Effector memory CD4-positive, alpha-beta T cell (primary cell): ENCODE measurements around the gene PAFAH1B2.
"Not testable (repeated sequence)": the region's sequence is repeated elsewhere in the genome, so short reads cannot be mapped to it uniquely, and the experiment has no call there.

Source experiments
- DNase-seq, 3 donors: peaks; one replicate each; pipeline ENCODE4 v3.0.0-alpha.2; 2020
- H3K27ac ChIP-seq: 2 replicates; pipeline ENCODE4 v1.7.0; 2013; ENCODE audit warnings: mild to moderate bottlenecking, low read length, moderate library complexity; ENCODE audit not compliant: insufficient read depth, poor library complexity, severe bottlenecking
- H3K27me3 ChIP-seq: replicated peaks from 2 replicates; pipeline ENCODE4 v1.7.0; 2013; ENCODE audit warnings: mild to moderate bottlenecking, low read length; ENCODE audit not compliant: insufficient read depth, control insufficient read depth, poor library complexity, severe bottlenecking
- H3K36me3 ChIP-seq: 2 replicates; pipeline ENCODE4 v1.7.0; 2013; ENCODE audit warnings: mild to moderate bottlenecking, low read length, moderate library complexity; ENCODE audit not compliant: control insufficient read depth, insufficient read depth
- H3K4me1 ChIP-seq: 2 replicates; pipeline ENCODE4 v1.7.0; 2013; ENCODE audit warnings: low read length, mild to moderate bottlenecking; ENCODE audit not compliant: control insufficient read depth, insufficient read depth, poor library complexity, severe bottlenecking
- H3K4me3 ChIP-seq: 2 replicates; pipeline ENCODE4 v1.7.0; 2013; ENCODE audit warnings: low read length, low read depth, mild to moderate bottlenecking; ENCODE audit not compliant: insufficient read depth, poor library complexity, severe bottlenecking
- H3K9me3 ChIP-seq: 2 replicates; pipeline ENCODE4 v1.7.0; 2013; ENCODE audit warnings: mild to moderate bottlenecking, low read length, moderate library complexity; ENCODE audit not compliant: control insufficient read depth

PAFAH1B2 gene

DNA sequence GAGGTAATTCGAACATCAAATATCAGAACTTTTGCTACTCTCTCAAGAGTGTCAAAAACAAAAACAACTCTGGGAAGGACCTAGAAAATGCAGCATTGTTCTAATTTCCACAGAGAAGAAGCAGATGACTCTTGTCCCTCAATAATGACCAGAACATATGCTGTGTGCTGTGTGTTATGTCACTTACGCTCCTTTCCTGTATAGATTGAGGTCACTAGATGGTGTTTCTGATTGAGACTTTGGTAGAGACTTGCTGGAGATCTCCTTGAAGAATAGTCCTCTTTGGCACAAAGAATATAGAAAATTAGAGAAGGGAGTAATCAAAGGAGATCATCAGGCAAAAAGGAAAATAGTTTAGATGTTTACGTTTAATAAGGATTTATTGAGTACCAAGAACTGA is 43.5 kb upstream of the PAFAH1B2 start:
- no peak for DNase-seq
- peaks cover 21% of the 10 kb centered on the region for H3K4me1 ChIP-seq

DNA sequence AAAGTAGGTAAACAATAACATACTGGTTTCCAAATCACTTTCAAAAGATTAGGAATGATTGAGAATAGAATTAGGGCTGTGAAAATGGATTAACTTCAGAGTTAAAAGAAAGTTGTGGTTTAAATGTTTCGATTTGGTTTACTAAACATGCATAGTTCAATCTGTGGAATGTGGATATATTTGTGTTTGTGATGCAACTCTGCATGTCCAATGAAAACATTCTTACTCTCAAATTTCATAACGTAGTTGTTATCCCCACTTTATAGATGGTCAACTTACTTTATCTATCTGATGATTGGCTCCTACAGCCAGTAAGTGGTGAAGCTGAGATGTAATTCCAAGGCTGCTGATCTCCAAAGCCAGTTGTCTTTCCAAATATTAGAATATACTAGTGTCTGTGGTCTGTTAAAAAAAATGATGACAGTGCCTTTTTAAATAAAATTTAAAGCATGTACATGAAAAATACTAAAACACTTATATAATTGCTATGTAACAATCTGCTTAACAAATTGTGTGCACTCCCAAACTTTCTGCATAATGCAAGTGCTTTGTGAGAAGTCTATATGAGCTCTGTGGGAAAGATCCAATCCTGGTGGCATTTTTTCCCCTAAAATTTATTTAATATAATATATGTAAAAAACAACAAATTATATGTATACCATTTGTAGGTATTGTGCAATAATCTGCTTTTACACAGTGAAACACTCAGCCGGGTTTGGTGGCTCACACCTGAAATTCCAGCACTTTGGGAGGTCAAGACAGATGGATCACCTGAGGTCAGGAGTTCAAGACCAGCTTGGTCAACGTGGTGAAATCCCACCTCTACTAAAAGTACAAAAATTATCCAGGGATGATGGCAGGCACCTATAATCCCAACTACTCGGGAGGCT is 36.1 kb upstream of the PAFAH1B2 start:
- no peaks in the 10 kb centered on the region for H3K27me3 ChIP-seq
- H3K4me1 ChIP-seq = no peaks in the 10 kb centered on the region
- DNase-seq = no peak
- no peaks in the 10 kb centered on the region for H3K9me3 ChIP-seq
- H3K27ac ChIP-seq = no peak overlapping the region
- no peak overlapping the region for H3K4me3 ChIP-seq
- H3K36me3 ChIP-seq = no peaks in the 10 kb centered on the region

More for the DNA sequence above, 43.5 kb upstream of the PAFAH1B2 start:
- Histone ChIP-seq H3K4me3 (no peak overlapping the region), H3K36me3 (no peaks in the 10 kb centered on the region), H3K27me3 (no peaks in the 10 kb centered on the region), H3K9me3 (no peaks in the 10 kb centered on the region), H3K27ac (no peak overlapping the region)

DNA sequence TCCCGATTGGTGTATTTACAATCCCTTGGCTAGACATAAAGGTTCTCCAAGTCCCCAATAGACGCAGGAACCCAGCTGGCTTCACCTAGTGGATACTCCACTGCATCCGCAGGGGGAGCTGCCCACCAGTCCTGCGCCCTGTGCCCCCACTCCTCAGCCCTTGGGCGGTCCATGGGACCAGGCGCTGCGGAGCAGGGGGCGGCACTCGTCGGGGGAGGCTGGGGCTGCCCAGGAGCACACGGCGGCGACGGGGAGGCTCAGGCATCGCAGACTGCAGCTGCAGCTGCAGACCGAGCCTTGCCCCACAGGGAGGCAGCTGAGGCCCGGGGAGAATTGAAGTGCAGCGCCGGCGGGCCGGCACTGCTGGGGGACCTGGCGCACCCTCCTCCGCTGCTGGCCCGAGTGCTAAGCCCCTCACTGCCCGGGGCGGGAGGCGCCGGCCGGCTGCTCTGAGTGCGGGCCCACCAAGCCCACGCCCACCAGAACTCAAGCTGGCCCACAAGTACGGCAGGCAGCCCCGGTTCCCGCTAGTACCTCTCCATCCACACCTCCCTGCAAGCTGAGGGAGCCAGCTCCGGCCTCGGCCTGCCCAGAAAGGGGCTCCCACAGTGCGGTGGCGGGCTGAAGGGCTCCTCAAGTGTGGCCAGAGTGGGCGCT is 33.7 kb upstream of the PAFAH1B2 start:
- no peaks in the 10 kb centered on the region for H3K4me1 ChIP-seq
- H3K9me3 ChIP-seq = no peaks in the 10 kb centered on the region
- H3K4me3 ChIP-seq = no peak overlapping the region

DNA sequence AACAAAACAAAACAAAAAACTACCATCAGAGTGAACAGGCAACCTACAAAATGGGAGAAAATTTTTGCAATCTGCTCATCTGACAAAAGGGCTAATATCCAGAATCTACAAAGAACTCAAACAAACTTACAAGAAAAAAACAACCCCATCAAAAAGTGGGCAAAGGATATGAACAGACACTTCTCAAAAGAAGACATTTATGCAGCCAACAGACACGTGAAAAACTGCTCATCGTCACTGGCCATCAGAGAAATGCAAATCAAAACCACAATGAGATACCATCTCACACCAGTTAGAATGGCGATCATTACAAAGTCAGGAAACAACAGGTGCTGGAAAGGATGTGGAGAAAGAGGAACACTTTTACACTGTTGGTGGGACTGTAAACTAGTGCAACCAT is 31.6 kb upstream of the PAFAH1B2 start:
- H3K27ac ChIP-seq, H3K36me3 ChIP-seq, H3K4me1 ChIP-seq, H3K9me3 ChIP-seq, H3K27me3 ChIP-seq, DNase-seq, H3K4me3 ChIP-seq: not testable (repeated sequence)

More for the DNA sequence above, 33.7 kb upstream of the PAFAH1B2 start:
- H3K36me3 ChIP-seq = no peaks in the 10 kb centered on the region
- H3K27me3 ChIP-seq = no peaks in the 10 kb centered on the region
- no peak for DNase-seq
- no peak overlapping the region for H3K27ac ChIP-seq

DNA sequence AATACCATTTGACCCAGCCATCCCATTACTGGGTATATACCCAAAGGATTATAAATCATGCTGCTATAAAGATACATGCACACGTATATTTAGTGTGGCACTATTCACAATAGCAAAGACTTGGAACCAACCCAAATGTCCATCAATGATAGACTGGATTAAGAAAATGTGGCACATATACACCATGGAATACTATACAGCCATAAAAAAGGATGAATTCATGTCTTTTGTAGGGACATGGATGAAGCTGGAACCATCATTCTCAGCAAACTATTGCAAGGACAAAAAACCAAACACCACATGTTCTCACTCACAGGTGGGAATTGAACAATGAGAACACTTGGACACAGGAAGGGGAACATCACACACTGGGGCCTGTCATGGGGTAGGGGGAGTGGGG is 31.1 kb upstream of the PAFAH1B2 start:
- not testable (repeated sequence) for H3K4me1 ChIP-seq, H3K36me3 ChIP-seq, H3K27ac ChIP-seq, H3K4me3 ChIP-seq, H3K9me3 ChIP-seq, DNase-seq, H3K27me3 ChIP-seq

DNA sequence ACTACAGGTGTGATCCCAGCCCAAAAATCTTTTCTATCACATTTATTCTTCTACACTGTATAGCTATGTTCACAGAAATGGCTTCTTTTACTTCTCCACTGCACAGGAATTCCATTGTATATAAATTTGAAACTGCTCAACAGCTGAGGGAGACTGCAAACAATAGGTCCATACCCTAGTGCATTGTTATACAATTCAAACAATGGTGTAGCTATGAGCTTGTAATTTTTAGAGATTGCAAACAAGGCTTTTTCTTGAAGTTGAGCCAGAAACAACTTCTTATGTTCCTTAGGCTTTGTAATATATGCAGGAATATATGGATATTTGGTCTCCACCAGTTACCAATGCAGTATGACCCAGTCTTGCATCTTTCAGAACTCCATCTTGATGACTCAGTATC is 26.4 kb upstream of the PAFAH1B2 start:
- no peaks in the 10 kb centered on the region for H3K36me3 ChIP-seq
- no peak overlapping the region for H3K4me3 ChIP-seq
- H3K4me1 ChIP-seq = no peaks in the 10 kb centered on the region
- no peak overlapping the region for H3K27ac ChIP-seq
- H3K9me3 ChIP-seq = no peaks in the 10 kb centered on the region
- H3K27me3 ChIP-seq = no peaks in the 10 kb centered on the region
- no peak for DNase-seq

DNA sequence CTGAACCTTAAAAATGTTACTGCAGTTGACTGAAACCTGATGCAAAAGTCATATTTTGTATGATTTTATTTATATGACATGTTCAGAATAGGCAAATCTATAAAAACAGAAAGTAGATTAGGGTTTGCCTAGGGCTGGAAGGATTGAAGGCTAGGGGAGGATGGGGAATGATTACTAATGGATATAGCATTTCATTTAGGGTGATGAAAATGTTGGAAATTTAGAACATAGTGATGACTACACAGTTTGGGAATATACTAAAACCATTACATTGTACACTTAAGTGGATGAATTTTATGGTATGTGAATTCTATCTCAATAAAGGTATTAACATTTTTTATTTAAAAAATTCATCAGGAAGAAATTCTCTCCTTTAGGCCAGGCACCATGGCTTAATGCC is 22.9 kb upstream of the PAFAH1B2 start:
- Histone ChIP-seq H3K27ac (no peak overlapping the region), H3K4me3 (no peak overlapping the region), H3K9me3 (no peaks in the 10 kb centered on the region), H3K27me3 (no peaks in the 10 kb centered on the region), H3K4me1 (no peaks in the 10 kb centered on the region), H3K36me3 (no peaks in the 10 kb centered on the region)
- DNase-seq = no peak

DNA sequence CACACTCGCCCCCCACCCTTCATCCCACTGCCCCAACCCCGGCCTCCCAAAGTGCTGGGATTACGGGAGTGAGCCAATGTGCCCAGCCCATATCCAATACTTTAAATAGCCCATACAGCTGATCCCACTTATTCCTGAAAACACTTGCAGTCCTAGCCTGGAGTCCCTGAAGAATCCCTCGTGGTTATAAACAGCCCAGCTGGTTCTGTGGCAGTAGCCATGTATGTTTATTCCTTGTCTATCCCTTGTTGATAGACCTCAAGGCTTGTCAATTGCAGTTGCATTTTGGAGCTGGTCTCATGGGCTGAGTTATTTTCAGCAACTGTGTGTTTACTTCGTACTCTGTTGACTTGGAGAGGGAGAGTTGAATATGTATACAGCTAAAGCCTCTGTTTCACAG is 21.5 kb upstream of the PAFAH1B2 start:
- Histone ChIP-seq H3K4me1 (no peaks in the 10 kb centered on the region), H3K4me3 (no peak overlapping the region), H3K27ac (no peak overlapping the region), H3K36me3 (no peaks in the 10 kb centered on the region), H3K9me3 (no peaks in the 10 kb centered on the region), H3K27me3 (no peaks in the 10 kb centered on the region)
- DNase-seq = no peak

DNA sequence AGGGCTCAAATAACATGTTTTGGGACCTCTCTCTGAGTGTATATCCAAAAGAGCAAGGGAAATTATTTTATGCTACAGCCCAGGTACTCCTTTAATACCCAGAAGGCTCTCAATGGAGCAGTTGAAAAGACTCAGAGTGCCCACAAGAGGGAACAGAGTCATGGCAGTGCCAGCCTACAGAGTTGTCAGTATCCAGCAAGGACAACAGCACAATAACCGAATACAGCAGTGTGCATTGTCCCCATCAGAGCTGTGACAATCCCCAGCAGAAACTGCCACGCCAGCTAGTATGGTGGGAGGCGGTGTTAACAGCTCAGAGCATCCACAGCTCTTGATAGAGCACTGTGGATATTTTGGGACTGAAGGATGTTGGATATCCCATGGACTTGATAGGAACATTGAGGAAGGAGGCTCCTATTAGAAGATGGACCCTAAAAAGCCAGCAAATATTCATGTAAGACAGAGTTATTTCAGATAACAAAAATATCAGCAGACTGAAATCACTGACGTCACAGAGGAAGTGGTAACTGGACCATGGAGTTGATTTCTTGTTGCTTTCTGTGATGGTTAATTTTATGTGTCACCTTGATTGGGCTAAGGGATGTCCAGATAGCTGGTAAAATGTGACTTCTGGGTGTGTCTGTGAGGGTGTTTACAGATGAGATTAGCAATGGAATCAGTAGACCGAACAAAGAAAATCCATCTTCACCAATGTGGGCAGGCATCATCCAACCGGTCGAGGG is 17.7 kb upstream of the PAFAH1B2 start:
- Histone ChIP-seq H3K36me3 (no peaks in the 10 kb centered on the region), H3K27me3 (no peaks in the 10 kb centered on the region), H3K9me3 (no peaks in the 10 kb centered on the region), H3K27ac (no peak overlapping the region), H3K4me3 (no peak overlapping the region), H3K4me1 (no peaks in the 10 kb centered on the region)
- DNase-seq = no peak
